Left lung (tissue), 10 donors: ENCODE measurements around the gene TYSND1. TPM values are rescaled to one million over a fixed set of nuclear protein-coding genes. Genes with fewer than 3 reads are reported as not detected.
A peak's percentile ranks its signal among the peaks of the same experiment; 100 is the strongest.

Experiments
- ATAC-seq: fragments of 200-7000 bp; cut with Tn5 transposase; one replicate; pipeline ENCODE4 v1.9.1; 2020; ENCODE audit warnings: moderate library complexity
- DNase-seq, 4 donors: peaks; one replicate each; pipeline ENCODE4 v3.0.0-alpha.2; 2013 to 2020
- H3K27ac ChIP-seq, 2 donors: fragments of 200-600 bp; sonication (generic) in 1 of 2; one replicate each; pipeline versions ENCODE4 v1.5.0 to v1.8.0; 2020 to 2021
- H3K27me3 ChIP-seq, 2 donors: fragments of 200-600 bp; sonication (generic) in 1 of 2; one replicate each; pipeline versions ENCODE4 v1.5.0 to v1.8.0; 2020 to 2021
- H3K36me3 ChIP-seq, 2 donors: fragments of 200-600 bp; sonication (generic) in 1 of 2; one replicate each; pipeline versions ENCODE4 v1.5.0 to v1.8.0; 2020 to 2021
- H3K4me1 ChIP-seq, 2 donors: fragments of 200-600 bp; one replicate each; pipeline ENCODE4 v1.8.0; 2021
- H3K4me3 ChIP-seq, 2 donors: fragments of 200-600 bp; sonication (generic) in 1 of 2; one replicate each; pipeline versions ENCODE4 v1.5.0 to v1.8.0; 2020 to 2021; ENCODE audit warnings: mild to moderate bottlenecking in 1 of 2
- H3K9me3 ChIP-seq, 2 donors: fragments of 200-600 bp; sonication (generic) in 1 of 2; one replicate each; pipeline versions ENCODE4 v1.5.0 to v1.8.0; 2020 to 2021
- CTCF ChIP-seq, 2 donors: fragments of 200-600 bp; sonication (generic) in 1 of 2; IDR thresholded peaks; one replicate each; pipeline versions ENCODE4 v1.5.0 to v1.8.0; 2021; ENCODE audit warnings: antibody characterized with exemption in 2 of 2
- intact Hi-C, 2 donors: fragments of 100-400 bp; cut with DNase I; formaldehyde crosslinking; loops; one replicate each; pipeline versions ENCODE4 v1.11.2 to v1.14.2; 2022
- polyA plus RNA-seq, 6 donors: library from polyadenylated mRNA; unstranded; fragments of 120-200 nt; gene quantifications; one replicate each; pipeline ENCODE4 v1.2.1, GENCODE V29; 2013; ENCODE audit not compliant: insufficient read length in 6 of 6
- total RNA-seq, 2 donors: library from RNA; stranded (reverse); fragmentation: NEBNext Ultra II Directional; extraction: Animal tissue kit (Norgen Biotek cat#: 25700); gene quantifications; one replicate each; pipeline ENCODE4 v1.2.1, GENCODE V29; 2021
- donor health status: DM: no; HTN: yes; CAD: no.
- donor health status: DM: no; HTN: no; CAD: no.

Gene TYSND1
- total and polyA plus RNA-seq, 8 donors = 10.2 to 14.5 (median 12.7) TPM

DNA sequence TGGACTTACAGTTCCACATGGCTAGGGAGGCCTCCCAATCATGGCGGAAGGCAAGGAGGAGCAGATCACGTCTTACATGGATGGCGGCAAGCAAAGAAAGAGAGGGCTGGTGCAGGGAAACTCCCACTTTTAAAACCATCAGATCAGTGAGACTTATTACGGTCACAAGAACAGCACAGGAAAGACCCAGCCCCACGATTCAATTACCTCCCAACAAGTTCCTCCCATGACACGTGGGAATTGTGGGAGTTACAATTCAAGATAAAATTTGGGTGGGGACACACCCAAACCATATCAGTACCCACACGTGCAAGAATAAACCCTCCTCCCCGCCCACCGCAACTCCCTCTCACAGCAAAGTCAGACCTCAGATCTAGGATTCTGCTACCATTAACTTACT, 9.4 kb downstream of the TYSND1 start:
- ATAC-seq (no peak), DNase-seq (no peak)
- H3K4me3 ChIP-seq = no peak overlapping the region
- H3K27ac ChIP-seq = no peak overlapping the region
- H3K36me3 ChIP-seq = peaks cover 0 to 5% of the 10 kb centered on the region in 2 donors
- H3K9me3 ChIP-seq = no peaks in the 10 kb centered on the region
- H3K4me1 ChIP-seq = peaks cover 0 to 5% of the 10 kb centered on the region in 2 donors
- intact Hi-C loops = no loop called here
- H3K27me3 ChIP-seq = peaks cover 0 to 7% of the 10 kb centered on the region in 2 donors
- no peak for TF ChIP-seq CTCF (IDR thresholded peaks at IDR 0.05)

DNA sequence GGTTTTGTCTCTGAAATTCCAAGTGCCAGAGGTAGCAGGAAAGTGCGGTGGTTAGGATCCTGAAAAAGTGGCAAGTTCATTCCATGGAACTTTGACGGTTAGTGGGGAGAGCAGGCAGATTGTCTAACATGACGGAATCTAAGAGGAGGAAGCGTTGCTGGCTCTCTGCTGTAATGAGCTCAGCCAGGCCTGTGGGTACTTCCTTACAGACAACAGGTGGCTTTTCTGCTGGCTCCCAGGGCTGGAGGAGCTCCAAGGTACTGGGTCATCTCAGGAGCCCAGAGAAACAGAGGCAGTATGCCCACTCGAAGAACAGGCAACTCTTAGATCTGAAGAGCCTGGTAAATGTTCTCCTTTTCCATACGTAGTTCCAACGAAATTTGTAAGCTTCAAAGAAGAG, 10.8 kb downstream of the TYSND1 start:
- H3K36me3 ChIP-seq = peaks cover 0 to 5% of the 10 kb centered on the region in 2 donors
- DNase-seq (no peak), ATAC-seq (no peak)
- H3K9me3 ChIP-seq = no peaks in the 10 kb centered on the region
- no peak for TF ChIP-seq CTCF (IDR thresholded peaks at IDR 0.05)
- peaks cover 0 to 13% of the 10 kb centered on the region in 2 donors for H3K27me3 ChIP-seq
- peaks cover 7 to 20% of the 10 kb centered on the region in 2 donors for H3K4me1 ChIP-seq
- intact Hi-C loops = no loop called here
- no peak overlapping the region for H3K4me3 ChIP-seq
- H3K27ac ChIP-seq = no peak overlapping the region

- no peak overlapping the region for H3K4me3 ChIP-seq
- peaks cover 7 to 22% of the 10 kb centered on the region in 2 donors for H3K4me1 ChIP-seq
- TF ChIP-seq CTCF (IDR thresholded peaks at IDR 0.05) = no peak
- H3K36me3 ChIP-seq = peaks cover 0 to 5% of the 10 kb centered on the region in 2 donors
- DNase-seq (no peak), ATAC-seq (no peak)
- H3K27me3 ChIP-seq = peaks cover 0 to 13% of the 10 kb centered on the region in 2 donors
- H3K9me3 ChIP-seq = no peaks in the 10 kb centered on the region
- no peak overlapping the region for H3K27ac ChIP-seq
- intact Hi-C loops = no loop called here
Measured at GRCh38 chr10:70135046-70135445, 11.5 kb downstream of the TYSND1 start.

- Histone ChIP-seq H3K9me3 (no peaks in the 10 kb centered on the region), H3K36me3 (no peaks in the 10 kb centered on the region), H3K4me1 (peaks cover 7 to 22% of the 10 kb centered on the region in 2 donors), H3K27ac (peak within 1 kb of the TSS; percentile 6 to 79), H3K27me3 (peaks cover 0 to 13% of the 10 kb centered on the region in 2 donors), H3K4me3 (peak within 1 kb of the TSS; percentile 51 to 67)
- ATAC-seq (peak; percentile 90), DNase-seq (peak in 3 of 4 donors; percentile 74 to 94 (median 84))
- TF ChIP-seq CTCF (IDR thresholded peaks at IDR 0.05) = no peak
- intact Hi-C loops = no loop called here
Measured at GRCh38 chr10:70132098-70133029, 14.1 kb downstream of the TYSND1 start, which contains the start of gene AIFM2. AIFM2 (minus strand) TSS chr10:70132825; CDS start chr10:70124084, 8,741 bp downstream.

DNA sequence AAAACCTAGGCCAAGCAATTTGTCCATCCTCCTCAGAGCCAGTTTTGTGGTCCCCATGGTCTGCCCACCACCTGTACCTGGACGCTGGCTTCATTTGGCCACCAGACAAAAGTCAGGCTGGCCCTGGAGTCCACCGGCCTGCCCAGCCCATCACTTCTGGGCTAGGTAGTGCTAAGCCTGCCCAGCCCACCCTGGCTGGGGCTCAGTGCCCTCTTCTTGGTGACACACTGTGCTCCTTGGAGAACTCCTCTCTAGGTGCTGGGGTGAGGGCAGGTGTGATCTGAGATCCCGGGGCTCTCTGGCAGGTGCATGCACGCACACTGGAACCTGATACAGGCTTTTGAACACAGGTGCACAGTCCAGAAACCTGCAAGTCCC, 15.0 kb downstream of the TYSND1 start:
- H3K27me3 ChIP-seq = peaks cover 0 to 13% of the 10 kb centered on the region in 2 donors
- H3K4me3 ChIP-seq = peak overlapping the region in 1 of 2 donors; percentile 67
- TF ChIP-seq CTCF (IDR thresholded peaks at IDR 0.05) = no peak
- H3K9me3 ChIP-seq = no peaks in the 10 kb centered on the region
- DNase-seq (no peak), ATAC-seq (peak; percentile 14)
- H3K36me3 ChIP-seq = no peaks in the 10 kb centered on the region
- peaks cover 7 to 22% of the 10 kb centered on the region in 2 donors for H3K4me1 ChIP-seq
- intact Hi-C loops = no loop called here
- peak overlapping the region in 1 of 2 donors; percentile 38 for H3K27ac ChIP-seq
